NCI-H226 (cell line): Measurements from ENCODE around the gene DNAJC22.
A peak's percentile ranks its signal among the peaks of the same experiment; 100 is the strongest.
"Not testable (repeated sequence)": the region's sequence is repeated elsewhere in the genome, so short reads cannot be mapped to it uniquely, and the experiment has no call there.

ENCODE experiments used
- DNase-seq: peaks from one replicate; pipeline ENCODE4 v3.0.0-alpha.2; 2015

Gene DNAJC22

DNA sequence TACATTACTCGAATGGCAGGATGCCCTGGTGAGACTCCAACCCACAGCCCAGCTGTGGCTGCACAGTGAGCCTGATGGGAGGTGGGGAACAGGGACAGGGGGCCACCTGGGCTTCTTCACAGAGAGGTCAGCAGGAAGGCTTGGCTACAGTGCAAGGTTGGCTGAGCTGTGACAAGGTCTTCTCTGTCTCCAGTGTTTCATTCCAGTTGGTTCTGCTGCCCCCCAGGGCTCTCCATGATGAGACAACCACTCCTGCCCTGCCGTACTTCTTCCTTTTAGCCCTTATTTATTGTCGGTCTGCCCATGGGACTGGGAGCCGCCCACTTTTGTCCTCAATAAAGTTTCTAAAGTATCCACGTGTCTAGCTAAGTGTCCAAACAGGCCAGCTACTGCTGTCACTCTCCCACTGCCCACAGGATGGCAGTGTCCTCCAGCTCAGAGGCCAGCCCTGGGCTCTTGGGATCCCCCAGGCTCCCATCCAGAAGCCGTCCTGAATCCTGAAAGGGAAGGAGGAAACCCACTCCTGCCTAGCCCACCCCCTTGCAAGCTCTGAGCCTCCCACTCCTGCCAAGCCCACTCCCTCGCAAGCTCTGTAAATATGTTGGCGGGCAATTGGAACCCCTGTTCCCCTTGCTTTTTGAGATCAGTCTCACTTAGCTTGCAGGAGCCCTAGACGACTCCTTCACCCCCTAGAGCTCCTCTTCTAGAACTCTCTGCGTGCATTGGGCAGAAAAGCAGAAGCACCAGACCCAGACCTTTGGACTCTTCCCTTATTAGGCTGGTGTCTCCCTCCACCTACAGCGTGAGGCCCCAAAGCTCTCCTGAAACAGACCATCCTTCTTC, 15.1 kb upstream of the DNAJC22 start:
- peak; percentile 52 for DNase-seq

DNA sequence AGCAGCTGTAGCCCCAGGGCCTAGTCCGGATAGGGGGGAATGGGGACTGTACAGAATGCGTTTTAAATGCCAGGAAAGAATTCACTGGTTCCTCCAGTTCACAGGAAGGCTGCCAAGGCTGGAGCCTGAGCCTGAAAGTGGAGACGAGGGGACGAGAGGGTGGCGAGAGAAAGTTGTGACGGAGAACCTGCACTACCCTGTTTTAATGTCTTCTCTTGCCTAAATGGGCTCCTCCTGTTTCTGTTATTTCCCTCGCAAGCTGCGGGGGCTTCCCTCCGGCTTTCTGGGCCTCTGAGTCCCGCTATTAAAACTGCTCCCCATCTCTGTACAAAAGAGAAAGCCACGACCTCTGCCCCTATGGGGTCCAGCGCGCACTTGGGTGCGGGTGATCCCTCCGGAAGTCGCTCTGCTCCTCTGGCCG, 14.2 kb upstream of the DNAJC22 start:
- no peak for DNase-seq

DNA sequence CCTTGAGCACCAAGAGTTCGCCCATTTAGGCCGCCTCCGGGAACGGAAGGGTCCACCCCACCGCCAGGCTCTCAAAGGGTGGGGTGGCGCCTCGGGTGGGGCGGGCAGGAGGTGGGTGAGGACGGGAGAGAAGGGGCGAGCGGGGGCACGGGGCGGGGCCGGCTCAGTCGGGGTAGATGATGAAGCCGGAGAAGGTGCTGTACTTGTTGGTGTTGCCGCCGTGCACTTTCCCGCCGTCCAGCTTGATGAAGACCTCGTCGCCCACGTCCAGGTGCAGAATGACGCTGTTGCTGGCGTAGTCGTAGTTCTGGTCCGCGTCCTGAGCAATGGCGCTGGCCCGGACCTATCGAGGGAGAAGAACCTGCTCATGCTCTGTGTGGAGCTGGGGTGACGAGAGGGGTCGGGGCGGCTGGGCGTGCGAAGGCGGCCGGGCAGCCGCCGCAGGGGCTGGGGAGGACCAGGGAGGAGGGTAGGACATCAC, 13.8 kb upstream of the DNAJC22 start:
- DNase-seq = no peak

DNA sequence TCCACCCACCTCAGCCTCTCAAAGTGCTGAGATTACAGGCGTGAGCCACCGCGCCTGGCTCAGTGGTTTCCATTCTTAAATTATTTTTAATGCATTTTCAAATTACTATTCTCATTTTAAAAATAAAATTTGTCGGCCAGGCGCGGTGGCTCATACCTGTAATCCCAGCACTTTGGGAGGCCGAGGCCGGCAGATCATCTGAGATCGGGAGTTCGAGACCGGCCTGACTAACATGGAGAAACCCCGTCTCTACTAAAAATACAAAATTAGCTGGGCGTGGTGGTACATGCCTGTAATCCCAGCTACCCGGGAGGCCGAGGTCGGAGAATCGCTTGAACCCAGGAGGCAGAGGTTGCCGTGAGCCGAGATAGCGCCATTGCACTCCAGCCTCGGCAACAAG, 12.9 kb upstream of the DNAJC22 start:
- DNase-seq = not testable (repeated sequence)

DNA sequence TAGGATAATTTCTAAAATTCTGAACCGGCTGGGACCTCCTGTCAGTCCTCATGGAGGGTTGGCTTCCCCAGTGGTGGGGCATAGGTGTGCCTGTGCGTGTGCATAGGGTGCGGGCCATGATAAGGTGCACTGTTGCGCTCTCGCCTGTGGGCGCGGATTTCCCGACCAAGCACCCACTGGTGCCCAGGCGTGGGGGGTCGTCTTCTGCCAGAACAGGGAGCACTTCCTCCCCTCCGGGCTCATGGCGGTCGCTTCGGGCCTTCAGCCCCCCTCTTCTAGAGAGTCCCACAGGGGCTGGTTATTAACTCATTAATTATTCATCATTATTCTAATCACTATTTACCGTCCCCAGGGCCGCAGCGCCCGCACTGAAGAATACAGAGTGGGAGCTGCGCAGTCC, 12.5 kb upstream of the DNAJC22 start:
- DNase-seq = no peak

DNA sequence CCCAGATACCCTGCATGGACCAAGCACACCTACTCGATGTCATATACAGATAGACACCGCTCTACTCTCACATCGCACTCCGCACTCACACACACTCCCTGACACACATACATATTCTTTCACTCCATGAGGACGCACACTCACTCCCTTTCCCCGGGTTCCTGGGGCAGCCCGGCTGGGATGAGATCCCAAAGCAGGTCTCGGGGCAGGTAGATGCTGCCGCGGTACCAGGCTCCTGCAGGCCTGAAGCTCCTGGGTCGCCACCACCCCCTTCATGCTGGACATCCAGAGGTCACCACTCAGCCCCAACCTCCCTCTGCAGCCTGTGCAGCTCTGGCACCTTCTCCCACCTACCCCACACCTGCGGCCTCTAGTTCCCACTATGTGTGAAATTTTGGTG, 12.0 kb upstream of the DNAJC22 start:
- no peak for DNase-seq

DNA sequence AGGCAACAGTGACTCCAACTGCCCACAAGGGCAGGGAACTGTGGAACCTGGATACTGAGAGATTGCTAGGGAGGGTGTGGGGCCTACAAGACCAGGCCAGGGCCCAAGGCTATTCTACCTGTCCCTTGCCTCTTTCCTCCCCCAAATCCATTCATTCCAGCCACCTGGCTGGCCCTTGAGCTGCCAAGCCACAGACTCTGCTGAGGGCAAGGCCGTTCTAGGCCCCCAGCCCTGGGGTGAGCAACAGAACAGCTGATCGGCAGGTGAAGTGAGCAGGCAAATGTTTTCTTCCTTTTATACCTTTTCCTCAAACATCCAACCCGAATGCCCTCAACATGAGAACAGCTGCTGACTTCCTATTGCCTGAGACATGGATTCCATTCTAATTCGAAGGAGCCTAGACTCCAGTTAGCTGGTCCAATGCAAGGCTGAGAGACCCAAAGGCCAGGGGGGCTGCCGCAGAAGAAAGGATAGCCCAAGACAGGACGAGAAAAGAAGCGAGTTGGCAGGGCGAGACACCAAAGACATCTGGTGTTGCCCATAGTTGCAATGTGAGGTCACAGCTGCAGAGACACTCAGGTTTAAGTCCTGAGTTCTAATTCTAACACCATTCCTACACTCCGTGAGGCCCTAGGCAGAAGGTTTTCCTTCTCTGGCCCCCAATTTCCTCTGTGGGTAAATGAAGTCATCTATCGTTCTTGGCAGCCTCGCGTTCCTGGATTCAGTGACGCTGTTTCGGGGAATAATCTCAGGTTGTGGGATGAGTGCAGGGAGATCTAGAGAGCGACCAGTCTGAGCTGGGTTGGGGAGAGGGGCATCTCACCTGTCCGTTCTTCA, 11.4 kb upstream of the DNAJC22 start:
- DNase-seq = no peak

DNA sequence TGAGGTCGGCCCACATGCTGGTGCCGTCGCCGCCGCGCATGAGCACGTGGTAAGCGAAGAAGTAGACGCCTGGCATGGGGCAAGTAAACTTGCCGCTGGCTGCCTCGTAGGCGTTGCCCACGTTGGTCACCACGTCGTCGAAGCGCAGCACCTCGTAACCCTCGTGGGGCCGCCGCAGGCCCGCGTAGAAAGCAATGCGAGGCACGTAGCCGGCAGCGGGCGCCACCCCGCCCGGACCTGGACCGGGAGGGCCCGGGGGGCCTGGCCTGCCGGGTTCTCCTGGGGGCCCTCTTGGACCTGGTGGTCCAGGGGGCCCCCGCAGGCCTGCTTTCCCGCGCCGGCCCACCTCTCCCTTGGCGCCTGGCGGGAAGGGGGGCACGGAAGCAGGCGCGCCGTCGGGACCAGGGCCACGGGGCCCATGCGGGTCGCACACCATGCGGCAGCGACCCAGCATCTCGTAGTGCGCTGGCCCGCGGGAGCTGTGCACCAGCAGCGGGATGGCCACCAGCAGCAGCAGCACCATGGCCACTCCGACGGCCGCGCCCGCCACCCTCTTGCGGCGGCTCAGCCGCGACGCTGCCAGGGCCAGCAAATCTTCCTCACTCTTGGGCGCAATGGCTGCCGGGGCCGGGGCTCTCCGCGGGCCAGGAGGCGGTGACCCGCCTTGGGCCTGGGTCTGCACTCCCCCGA, 10.6 kb upstream of the DNAJC22 start:
- DNase-seq = no peak

DNA sequence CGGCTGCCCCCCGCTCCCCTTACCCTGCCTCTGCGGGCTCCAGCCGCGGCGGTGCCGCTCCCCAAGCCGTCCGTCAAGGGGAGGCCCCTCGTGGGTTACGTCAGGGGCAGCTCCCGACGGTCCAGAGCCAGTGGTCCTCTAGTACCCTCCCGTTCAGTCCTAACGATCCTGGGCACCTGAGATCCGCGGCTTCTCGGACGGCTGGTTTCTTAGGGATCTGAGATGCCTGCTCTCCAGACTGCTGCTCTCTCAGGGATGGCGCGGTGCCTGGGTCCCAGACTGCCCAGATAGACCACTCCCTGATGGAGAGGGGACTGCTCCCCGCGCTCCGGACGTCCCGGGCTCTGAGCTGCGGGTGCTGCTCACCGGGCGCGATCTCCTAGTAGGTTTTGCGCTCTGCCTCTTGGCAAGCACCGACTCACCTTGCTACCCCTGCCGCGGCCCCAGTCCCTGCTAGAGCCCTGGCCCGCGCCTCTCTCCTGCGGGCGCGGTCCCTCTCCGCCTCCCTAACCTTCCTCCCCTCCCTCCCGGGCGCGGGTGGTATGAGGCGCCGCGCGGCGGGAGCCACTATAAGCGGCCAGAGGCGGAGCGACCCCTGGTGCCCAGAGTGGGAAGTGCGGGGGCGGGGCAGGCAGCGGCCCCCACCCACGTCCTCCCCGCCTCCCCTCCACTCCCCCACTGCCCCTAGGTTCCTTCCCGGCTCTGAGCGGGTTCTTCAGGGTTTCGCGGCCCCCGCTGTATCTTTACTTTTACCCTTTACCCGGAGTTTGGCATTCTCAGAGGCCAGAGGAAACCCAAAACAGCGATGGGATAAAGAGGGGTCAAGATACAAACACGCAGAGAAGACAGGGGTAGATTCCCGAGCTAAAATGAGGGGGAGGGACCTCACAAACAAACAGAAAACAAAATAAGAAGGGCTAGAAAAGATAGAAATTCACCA, 9.8 kb upstream of the DNAJC22 start, which contains the start of gene C1QL4:
Gene C1QL4 (minus strand): TSS at position 544 of the 940 bp plus-strand sequence. CDS start 711 bp downstream, outside the sequence.
- DNase-seq = peak; percentile 73

DNA sequence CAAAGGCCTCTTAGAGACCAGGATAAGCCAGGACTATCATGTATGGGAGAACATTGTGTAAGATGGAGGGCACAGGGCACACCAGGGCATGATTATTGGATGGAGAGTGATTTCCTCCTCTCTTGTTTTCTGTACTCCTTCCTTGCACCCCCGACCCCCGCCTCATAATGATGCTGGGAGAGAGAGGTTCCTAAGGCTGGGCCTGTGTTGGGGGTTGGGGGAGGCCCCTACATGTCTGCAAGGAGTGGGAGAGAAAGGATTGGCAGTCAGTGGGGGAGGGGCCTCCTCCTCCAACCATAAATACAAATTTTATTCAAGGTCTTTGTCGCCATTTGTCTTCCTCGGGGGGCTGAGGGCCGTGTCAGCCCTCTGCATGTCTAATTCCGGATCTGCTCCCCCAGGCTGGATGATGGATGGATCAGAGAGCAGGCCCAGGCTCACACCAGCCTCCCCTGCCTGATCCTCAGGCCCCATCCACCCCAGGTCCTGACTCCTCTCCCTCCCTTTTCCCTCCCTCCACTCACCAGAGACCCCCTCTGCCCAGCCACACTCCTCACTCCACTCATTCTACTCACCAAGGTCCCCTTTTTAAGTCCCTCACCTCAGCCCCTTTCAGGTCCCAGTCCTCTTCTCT, 7.7 kb upstream of the DNAJC22 start:
- DNase-seq = no peak

DNA sequence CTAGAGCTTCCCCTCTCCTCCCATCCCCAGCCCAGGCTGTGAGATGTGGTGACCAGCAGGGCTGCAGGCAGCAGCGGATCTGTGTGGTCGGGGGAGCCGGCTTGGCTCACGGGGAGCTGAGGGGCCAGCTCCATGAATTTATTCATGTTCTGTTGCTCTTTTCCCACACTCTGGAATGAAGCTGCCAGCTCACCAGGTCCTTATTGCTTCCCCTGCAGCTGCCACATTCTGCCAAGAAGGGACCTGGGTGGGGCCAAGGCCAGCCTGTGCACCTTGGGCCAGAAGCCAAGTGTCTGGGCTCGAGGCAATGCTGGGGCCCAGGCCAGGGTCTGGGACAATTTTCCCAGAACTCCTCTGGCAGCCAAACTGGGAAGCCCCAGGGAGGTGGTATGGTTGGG, 7.2 kb upstream of the DNAJC22 start:
- DNase-seq = no peak

DNA sequence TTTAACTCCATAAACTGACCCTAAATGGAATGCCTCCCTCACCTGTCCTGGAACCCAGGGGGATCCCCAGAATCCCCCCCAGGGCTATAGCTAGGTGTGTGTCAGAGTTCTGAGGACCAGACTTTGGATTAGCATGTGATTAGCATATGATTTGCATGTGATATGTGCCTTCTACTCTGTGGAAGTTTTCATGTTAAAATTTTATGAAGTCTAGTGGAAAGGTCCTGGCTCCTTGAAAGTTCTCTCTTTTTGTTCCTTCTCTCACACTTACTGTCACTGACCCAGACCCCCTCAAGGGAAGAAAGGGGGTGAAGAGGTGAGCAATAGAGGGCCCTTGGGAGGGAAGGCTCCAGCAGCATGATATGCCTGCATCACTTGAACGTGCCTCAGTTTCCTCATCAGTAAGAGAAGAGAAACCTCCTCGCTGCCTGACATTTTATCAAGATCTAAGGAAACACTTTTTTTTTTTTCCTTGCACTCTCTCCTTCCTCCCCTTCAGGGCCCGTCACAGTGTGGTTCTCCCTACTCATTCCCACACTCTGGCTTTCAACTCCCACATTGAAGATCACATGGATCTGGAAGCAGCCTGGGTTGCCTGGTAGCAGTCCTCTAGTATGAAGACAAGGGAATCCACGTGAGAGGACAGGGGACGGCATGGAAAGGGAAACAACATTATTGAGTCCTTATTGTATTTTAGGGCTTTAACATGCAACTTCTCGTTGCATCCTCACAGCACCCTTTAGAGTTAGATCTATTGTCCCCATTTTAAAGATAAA, 6.4 kb upstream of the DNAJC22 start:
- no peak for DNase-seq

DNA sequence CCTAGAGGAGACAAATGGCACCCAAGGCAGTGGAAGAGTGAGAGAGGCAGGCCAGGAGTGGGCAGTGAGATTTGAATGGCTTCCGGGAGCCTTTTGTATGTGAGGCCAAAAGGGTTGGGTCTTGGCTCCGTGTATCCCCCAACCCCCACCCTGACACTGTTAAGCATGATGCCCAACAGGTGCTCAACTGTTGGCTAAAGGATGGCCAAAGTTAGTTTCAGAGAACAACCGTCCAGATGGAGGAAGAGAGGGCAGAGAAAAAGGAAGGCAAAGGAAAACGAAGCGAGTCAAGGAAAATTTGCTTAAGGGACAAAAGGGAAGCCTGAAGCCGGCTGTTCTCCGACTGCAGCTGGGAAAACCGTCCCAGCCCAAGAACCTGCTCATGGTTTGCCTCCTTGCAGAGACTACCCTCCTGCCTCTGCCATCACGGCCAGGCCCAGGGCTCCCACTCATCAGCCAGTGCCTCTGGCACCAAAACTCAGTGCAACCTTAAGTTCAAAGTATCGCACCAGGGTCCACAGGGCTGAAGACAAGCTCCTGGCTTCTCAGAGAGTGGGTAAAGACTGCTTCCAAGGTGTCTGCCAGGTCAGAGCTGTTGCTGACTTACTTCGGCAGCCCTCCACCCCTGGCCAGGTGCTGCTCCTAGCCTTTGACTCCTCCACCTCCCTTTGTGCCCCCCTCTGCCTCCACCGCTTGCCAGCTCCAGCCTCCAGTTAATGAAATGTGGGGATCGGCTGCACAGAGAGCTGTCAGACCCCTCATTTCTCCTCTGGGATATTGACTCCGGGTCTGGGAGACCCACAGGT, 5.5 kb upstream of the DNAJC22 start:
- no peak for DNase-seq

DNA sequence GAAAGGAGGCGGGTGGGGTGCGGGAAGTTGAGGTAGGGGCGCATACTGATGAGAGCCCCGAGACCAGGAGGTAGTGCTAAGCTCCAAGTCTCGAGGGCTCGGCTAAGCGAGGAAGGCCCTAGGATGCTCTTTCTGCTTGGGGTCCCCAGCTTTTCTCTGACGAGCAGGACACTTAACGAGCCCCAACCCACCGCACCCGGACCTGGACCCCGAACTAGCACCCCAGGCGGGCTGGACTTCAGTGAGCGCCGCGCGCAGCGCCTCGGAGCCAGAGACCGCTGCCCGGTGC, 5.0 kb upstream of the DNAJC22 start:
- no peak for DNase-seq

DNA sequence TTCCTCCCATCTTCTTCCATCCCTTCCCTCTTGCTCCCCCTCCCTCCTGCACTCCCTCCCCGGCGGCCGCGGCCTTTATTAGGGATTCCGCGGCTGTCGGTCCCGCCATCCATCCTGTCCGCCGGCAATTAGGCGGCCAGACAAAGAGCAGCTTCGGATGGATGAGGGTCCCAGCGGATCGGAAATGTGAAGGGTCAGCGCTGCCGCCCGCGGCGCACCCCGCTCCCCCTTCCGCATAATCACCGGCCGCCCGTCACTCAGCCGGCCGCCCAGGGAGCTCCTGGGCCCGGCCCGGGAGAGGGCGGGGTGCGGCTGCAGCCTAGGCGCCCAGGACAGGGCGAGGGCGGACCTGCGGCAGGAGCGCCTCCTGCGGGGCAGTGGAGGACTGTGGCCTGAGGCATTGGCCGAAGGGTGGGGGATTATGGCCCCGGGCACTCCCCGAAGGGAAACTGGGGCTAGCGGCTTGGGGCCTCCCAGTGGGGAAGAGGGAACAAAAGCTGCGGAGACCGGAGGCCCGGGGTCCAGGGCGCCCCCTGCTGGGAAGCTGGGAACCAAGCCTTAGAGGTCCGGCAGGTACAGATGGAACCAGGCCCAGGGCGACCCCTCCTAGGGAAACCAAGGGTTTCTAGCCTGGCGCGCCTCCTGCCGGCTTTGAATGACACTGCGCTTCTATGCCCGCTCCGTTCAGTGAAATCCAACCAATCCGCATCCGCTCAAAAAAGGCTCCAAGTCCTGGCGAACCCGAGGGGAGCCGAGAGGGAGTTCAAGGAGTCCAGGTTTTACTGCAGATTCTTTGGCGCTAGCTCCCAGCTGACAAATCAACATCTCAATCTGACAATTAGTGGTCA, 4.4 kb upstream of the DNAJC22 start:
- peak; percentile 75 for DNase-seq

DNA sequence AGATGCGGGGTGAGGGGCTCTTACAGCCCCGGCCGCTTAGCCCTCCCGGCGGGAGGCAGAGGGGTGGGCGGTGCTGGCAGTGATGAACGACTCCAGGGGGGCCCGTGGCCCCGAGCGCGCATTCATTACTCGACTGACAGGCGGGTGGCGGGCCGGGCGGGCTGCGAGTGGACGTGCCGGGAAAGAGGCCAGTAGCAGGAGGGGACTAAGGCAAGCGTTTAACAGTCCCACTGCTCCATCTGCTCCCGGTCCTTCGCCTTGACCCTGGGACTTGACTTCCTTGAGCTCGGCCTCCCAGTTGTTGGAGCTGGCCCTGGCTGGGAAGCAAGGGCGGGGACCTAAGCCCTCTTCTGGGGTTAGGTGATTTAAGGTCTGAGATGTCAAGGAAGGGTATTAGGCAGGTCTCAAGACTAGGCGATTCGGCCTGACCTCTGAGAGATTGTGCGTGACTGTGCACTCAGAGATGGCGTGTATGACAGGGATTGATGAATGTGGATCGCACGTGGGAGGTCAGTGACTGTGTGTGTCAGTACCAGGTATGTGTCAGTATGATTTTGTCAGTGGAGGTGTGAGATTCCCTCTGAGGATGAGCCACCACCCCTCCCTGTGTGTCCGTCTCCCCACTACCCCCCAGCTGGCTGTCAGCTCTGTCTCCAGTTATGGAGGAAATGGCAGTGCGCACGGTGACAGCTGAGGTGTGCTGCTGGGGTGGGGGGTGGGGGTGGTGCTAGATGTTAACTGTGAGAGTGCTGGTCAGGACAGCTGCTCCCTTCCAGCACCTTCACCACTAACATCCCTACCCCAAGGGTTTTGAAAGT, 3.6 kb upstream of the DNAJC22 start:
- peak; percentile 46 for DNase-seq

DNA sequence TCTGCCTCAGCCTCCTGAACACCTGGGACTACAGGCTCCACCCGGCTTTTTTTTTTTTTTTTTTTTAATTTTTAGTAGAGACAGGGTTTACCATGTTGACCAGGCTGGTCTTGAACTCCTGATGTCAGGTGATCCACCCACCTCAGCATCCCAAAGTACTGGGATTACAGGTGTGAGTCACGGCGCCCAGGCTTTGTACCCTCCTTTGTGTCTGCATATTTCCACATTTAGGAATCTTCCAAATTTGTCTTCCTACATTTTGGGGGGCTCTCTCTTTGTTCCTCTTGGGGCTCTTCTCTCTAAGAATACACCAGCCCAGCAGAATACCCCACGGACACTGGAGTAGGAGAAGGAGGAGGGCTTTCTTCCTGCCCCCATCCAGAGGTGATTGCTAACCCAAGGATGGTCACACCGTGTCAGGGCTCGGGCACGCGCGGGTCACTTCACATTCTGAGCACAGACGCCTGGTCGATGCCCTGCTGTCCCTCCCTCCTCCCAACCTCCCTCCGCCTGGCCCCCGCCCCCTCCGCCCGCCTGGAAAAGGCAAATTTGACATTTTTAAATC, 2.1 kb upstream of the DNAJC22 start:
- DNase-seq = no peak
